ENCODE results near the gene TTC21A. TPM values are rescaled to one million over a fixed set of nuclear protein-coding genes. Genes with fewer than 3 reads are reported as not detected.
A peak's percentile ranks its signal among the peaks of the same experiment; 100 is the strongest.

Gene TTC21A
- total RNA-seq, 1 donor from 2014 or later, result 3.1 TPM

DNA sequence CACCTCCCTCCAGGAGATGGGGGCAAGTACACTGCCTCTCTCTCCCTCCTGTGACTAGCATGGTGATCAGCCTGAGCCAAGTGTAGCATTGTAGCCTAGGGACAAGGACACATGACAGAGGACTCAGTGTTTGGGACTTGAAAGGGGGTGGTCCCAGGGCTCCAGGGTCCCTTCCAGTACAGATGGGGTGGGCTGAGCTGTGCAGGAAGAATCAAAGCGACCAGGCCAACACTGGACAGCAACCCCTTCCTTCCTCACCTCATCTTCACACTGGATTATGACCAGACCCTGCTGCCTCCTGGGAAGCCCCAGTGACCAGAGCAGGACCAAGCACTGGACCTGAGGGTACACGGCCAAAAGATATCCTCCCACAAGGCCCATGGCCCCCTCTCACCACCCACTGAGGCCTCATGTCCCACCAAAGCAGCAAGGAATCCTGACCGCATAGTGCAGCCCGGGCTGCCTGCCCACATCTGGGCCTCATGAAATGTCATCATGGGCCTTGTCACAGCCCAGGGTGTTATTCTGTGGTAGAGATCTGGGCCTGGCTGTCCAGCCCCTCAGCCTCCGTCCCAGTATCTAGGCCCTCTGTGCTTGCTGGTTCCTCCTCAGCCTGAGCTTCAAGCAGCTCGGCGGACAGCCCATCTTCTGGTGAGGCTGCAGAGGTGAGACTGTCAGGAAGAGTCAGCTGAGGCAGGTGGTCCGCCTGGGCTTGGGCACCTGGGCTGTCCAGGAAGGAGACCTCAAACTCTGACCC lies 9.6 kb upstream of the TTC21A start:
- DNase-seq (ENCODE audit: low spot score), result no peak

- no peak for DNase-seq (ENCODE audit: low spot score)
Observed at GRCh38 chr3:39098473-39099000, 8.9 kb upstream of the TTC21A start.

DNA sequence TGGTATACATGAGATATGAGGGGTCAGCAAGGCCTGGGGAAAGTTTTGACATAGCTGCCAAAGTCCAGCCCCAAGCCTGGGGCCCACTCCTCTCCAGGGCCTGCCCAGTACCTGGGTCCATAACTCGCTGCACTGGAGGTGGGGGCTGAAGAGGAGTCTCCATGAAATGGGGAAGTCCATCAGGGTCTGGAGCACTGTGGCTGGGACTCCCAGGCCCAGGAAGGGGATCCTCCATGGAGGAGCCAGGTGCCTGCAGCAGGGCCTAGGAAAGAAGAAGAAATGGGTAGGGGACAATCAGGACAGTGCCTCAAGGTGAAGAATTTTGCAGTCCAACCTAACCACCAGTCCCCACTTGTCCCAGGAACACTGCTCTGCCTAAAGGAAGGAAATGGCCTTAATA lies 8.2 kb upstream of the TTC21A start:
- DNase-seq (ENCODE audit: low spot score), result no peak

DNA sequence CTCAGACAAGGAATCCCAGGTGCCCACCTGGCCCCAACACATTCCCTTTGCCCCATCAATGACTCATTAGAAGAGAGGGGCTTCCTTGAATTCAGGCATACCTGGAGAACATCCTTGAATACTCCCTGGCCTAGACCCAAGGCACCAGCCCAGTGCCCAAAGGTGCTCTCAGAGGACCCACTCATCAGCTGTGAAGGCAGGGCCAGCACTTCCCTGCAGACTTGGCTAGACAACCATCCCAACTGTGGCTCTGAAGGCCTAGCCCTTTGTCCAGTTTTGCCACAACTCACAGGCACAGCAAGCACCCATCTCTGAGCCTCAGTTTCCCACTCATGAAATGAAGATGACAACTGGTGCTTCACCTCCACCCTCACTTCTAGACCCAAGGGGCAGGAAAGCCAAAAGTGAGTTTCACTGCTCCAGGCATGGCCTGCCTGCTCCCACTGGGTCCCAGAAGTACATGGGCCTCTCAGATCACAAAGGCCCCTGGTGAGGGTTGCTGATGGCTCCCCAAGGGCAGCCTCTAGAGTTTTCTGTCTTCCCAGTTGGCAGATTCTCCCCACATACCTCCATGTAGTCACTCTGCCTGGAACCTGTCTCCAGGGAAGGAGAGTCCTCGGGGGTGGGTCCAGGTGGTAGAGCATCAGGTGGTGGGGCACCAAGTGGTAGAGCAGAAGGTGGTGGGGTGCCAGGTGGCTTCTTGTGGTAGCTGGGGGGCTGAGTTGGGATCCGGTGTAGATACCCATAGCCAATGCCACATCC lies 7.6 kb upstream of the TTC21A start:
- DNase-seq (ENCODE audit: low spot score), result no peak

DNA sequence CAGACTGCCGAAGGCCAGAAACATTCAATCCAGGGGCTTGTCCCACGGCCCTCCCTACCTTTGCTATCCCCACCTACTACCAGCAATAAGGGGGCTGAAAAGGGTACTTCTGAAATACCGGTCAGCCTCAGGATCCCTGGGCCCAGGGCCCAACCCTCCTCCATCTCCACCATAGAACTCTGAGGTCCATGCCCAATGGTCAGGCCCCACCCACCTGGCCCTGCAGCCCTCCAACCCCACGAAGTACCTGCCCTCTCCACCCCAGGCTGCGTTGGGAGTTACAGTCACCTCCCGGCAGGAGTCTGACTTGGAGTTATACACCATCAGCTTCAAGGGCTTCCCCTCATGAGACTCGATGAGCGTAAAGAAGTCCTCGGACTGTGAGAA lies 7.0 kb upstream of the TTC21A start:
- DNase-seq (ENCODE audit: low spot score), result no peak

GRCh38 chr3:39101022-39101689 lies 6.3 kb upstream of the TTC21A start:
- no peak for DNase-seq (ENCODE audit: low spot score)

GRCh38 chr3:39102504-39103323 lies 4.8 kb upstream of the TTC21A start:
- no peak for DNase-seq (ENCODE audit: low spot score)

GRCh38 chr3:39103324-39103693 lies 4.2 kb upstream of the TTC21A start:
- DNase-seq (ENCODE audit: low spot score), result no peak

GRCh38 chr3:39103791-39104552 lies 3.5 kb upstream of the TTC21A start:
- no peak for DNase-seq (ENCODE audit: low spot score)

- no peak for DNase-seq (ENCODE audit: low spot score)
Observed at GRCh38 chr3:39104961-39105686, 2.4 kb upstream of the TTC21A start.

DNA sequence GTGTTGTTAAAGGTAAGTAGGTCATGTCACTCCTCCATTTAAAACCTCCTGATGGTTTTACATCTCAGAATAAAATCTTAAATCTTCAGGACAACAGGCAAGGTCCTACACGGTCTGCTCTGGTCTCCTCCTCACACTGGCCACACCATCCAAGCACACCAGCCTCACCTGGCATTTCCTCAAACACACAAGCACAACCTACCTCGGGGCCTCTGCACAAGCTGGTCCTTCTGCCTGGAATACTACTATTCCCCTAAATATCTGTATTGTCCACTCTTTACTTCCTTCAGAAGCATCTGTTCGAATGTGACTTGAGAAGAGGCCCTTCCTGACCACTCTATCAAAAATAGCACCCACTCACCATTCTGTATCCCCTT lies 1.8 kb upstream of the TTC21A start:
- DNase-seq (ENCODE audit: low spot score), result no peak

- DNase-seq (ENCODE audit: low spot score), result no peak
Observed at GRCh38 chr3:39106281-39106811, 1.1 kb upstream of the TTC21A start.

DNA sequence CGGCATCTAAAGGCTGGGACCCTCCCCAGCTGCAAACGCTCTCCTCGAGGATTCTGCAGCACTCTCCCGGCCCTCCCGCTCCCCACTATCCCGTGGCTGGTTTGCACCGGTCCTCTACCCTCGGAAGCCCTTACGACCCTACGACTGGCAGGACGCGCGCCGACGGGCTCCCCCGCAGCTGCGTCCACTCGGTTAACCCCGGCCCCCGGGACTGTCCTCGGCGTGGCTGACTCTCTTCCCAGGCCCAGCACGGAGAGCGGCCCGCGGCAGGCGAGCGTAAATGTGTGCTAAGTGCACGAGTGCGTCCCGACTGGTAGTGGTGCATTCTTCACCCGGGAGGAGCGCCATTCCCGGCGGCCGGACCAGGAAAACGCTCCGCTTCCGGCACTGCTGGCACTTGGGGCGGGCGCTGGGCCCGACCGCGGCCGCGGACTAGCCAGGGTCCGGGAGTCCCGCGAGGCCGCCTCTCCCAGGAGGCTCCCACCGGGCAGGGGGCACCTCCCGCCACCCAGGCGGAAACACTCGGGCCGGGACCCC lies 561 bp upstream of the TTC21A start:
- DNase-seq (ENCODE audit: low spot score), result no peak

GRCh38 chr3:39108200-39108710 lies 775 bp downstream of the TTC21A start:
- DNase-seq (ENCODE audit: low spot score), result no peak

DNA sequence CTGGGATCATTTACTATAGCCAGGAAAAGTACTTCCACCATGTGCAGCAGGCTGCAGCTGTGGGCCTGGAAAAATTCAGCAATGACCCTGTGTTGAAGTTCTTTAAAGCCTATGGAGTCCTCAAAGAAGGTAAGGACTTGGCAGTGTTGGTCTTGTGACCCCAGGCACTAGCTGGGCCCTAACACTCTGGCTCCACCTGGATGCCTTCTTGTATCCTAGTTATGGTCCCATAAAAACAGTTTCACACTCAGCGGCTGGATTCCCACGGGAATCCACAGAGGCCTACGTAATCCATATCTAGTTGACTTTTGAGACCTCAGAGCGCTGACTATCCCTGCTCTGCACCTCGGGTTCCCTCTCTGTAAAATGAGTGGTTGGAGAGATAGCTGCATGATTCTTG lies 1.6 kb downstream of the TTC21A start:
- DNase-seq (ENCODE audit: low spot score), result no peak

DNA sequence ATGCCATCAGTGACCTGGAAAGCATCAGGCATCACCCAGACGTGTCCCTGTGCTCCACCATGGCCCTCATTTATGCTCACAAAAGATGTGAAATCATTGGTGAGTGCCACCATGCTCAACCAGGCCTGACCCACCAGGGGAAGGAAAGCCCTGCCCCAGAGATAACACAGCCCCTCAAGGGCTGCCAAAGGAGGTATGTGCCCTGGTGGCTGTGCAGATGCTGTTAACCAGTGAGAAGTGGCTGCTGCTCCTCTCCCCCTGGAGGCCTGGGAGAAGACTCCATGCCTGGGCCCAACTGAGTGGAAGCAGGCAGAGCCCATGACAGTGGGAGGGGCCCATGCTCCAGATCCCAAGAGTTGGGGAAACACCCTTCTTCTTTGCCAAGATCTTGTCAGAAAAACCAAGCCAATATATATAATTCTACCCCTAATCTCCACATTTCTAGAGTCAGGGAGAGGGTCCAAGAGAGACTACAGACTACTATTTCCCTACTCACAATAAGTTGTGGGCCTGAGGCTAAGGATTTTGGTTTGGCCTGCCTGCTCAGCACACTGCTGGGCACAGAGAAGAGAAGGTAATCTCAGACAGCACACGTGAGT lies 2.7 kb downstream of the TTC21A start:
- DNase-seq (ENCODE audit: low spot score), result no peak

DNA sequence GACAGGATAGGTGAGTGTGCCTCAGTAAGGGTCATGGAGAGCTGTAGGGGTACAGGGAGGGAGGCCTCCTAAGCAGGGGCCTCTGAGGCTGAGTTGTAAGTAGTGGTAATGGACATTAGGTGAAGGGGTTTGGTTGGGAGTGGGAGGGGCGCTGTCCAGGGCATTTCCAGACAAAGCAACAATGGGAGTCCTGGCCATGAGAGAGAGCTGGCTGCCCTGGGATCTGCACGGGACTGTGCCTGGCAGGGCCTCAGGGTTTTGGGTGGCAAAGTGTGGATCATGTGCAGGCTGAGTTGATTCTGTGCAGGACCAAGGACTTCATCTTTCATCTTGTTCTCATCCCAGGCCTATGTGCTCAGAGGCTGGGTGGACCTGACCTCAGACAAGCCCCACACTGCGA lies 4.6 kb downstream of the TTC21A start:
- peak; percentile 67 for DNase-seq (ENCODE audit: low spot score)

DNA sequence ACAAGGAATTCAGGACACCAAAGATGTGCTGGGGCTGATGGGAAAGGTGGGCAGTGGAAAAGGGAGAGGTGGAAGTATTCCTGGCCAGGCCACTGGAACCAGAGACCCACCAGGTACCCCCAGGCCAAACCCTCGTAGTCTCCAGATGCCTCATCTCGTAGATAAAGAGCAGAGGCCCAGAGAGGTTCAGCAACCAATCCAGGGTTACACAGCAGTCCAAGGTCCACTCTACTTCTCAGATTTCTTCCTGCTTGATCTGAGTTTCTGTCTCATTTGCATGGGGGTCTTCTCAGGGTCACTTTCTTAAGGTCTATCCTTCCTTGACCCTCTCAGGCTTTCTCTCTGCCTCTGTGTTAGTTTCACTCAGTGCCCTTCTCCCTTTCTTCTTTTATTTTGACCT lies 5.1 kb downstream of the TTC21A start:
- no peak for DNase-seq (ENCODE audit: low spot score)

GRCh38 chr3:39113291-39113690 lies 5.8 kb downstream of the TTC21A start:
- DNase-seq (ENCODE audit: low spot score), result peak; percentile 53

Data from mesenteric fat pad (tissue), 1 donor.